H9 (cell line): ENCODE data around the gene MFSD12. TPM values are rescaled to one million over a fixed set of nuclear protein-coding genes. Genes with fewer than 3 reads are reported as not detected.

ENCODE experiments used
- DNase-seq: peaks from one replicate; pipeline ENCODE4 v3.0.0-alpha.2; 2017
- H2AFZ ChIP-seq: one replicate; pipeline ENCODE4 v1.6.1; 2013; ENCODE audit warnings: mild to moderate bottlenecking, low read length, control low read depth, moderate library complexity
- H2AK5ac ChIP-seq: 2 replicates; pipeline ENCODE4 v1.6.1; 2013; ENCODE audit warnings: low read length, control low read depth, mixed read lengths; ENCODE audit not compliant: insufficient read length
- H2BK120ac ChIP-seq: one replicate; pipeline ENCODE4 v1.6.1; 2013; ENCODE audit warnings: low read depth, mild to moderate bottlenecking, low read length, control low read depth, inconsistent platforms; ENCODE audit not compliant: poor library complexity, severe bottlenecking
- H2BK12ac ChIP-seq: 2 replicates; pipeline ENCODE4 v1.6.1; 2013; ENCODE audit warnings: low read length, control low read depth, mixed read lengths, low read depth; ENCODE audit not compliant: insufficient read length
- H2BK15ac ChIP-seq: 2 replicates; pipeline ENCODE4 v1.6.1; 2013; ENCODE audit warnings: low read depth, low read length, control low read depth
- H2BK20ac ChIP-seq: one replicate; pipeline ENCODE4 v1.6.1; 2013; ENCODE audit warnings: low read depth, mild to moderate bottlenecking, low read length, control low read depth, inconsistent platforms; ENCODE audit not compliant: poor library complexity, severe bottlenecking
- H2BK5ac ChIP-seq: 2 replicates; pipeline ENCODE4 v1.6.1; 2013; ENCODE audit warnings: low read length, control low read depth, mixed read lengths; ENCODE audit not compliant: insufficient read length
- H3K14ac ChIP-seq: 2 replicates; pipeline ENCODE4 v1.6.1; 2013; ENCODE audit warnings: low read length, control low read depth; ENCODE audit not compliant: insufficient read depth
- H3K18ac ChIP-seq: 2 replicates; pipeline ENCODE4 v1.6.1; 2013; ENCODE audit warnings: low read depth, mild to moderate bottlenecking, mixed read lengths, low read length, control low read depth; ENCODE audit not compliant: insufficient read length
- H3K23ac ChIP-seq: 2 replicates; pipeline ENCODE4 v1.6.1; 2013; ENCODE audit warnings: low read length, control low read depth, mixed read lengths, low read depth; ENCODE audit not compliant: insufficient read length
- H3K23me2 ChIP-seq: 2 replicates; pipeline ENCODE4 v1.6.1; 2013; ENCODE audit warnings: low read depth, mild to moderate bottlenecking, mixed read lengths, low read length, control low read depth; ENCODE audit not compliant: insufficient read length, poor library complexity, severe bottlenecking
- H3K27ac ChIP-seq: 2 replicates; pipeline ENCODE4 v1.5.1; 2013; ENCODE audit warnings: low read length, control low read depth, mixed read lengths, low read depth; ENCODE audit not compliant: insufficient read length
- H3K27me3 ChIP-seq: 2 replicates; pipeline ENCODE4 v1.6.1; 2013; ENCODE audit warnings: low read length, control low read depth, inconsistent platforms; ENCODE audit not compliant: insufficient read depth
- H3K4ac ChIP-seq: 2 replicates; pipeline ENCODE4 v1.6.1; 2013; ENCODE audit warnings: low read depth, mild to moderate bottlenecking, control low read depth, inconsistent platforms, low read length, moderate library complexity
- H3K4me1 ChIP-seq: 2 replicates; pipeline ENCODE4 v1.6.1; 2013; ENCODE audit warnings: low read length, control low read depth, inconsistent platforms; ENCODE audit not compliant: insufficient read depth
- H3K4me2 ChIP-seq: 2 replicates; pipeline ENCODE4 v1.6.1; 2013; ENCODE audit warnings: low read length, control low read depth, mixed read lengths; ENCODE audit not compliant: insufficient read length, insufficient read depth
- H3K56ac ChIP-seq: 2 replicates; pipeline ENCODE4 v1.6.1; 2013; ENCODE audit warnings: low read depth, mild to moderate bottlenecking, mixed read lengths, low read length, control low read depth; ENCODE audit not compliant: insufficient read length
- H3K79me1 ChIP-seq: 2 replicates; pipeline ENCODE4 v1.6.1; 2013; ENCODE audit warnings: low read depth, mild to moderate bottlenecking, moderate library complexity, low read length, control low read depth, inconsistent platforms; ENCODE audit not compliant: insufficient read depth, poor library complexity, severe bottlenecking
- H3K79me2 ChIP-seq: 2 replicates; pipeline ENCODE4 v1.6.1; 2013; ENCODE audit warnings: low read length, control low read depth, inconsistent platforms; ENCODE audit not compliant: insufficient read depth
- H3K9ac ChIP-seq: 2 replicates; pipeline ENCODE4 v1.6.1; 2013; ENCODE audit warnings: low read length, control low read depth, mixed read lengths; ENCODE audit not compliant: insufficient read length; ENCODE audit errors: extremely low read depth
- H3K9me3 ChIP-seq: one replicate; pipeline ENCODE4 v1.6.1; 2013; ENCODE audit warnings: low read depth, low read length, inconsistent platforms; ENCODE audit not compliant: control insufficient read depth
- H3T11ph ChIP-seq: one replicate; pipeline ENCODE4 v1.6.1; 2013; ENCODE audit warnings: mild to moderate bottlenecking, low read length, control low read depth, inconsistent platforms
- H4K20me1 ChIP-seq: one replicate; pipeline ENCODE4 v1.6.1; 2013; ENCODE audit not compliant: control insufficient read depth, insufficient read length, insufficient read depth
- H4K5ac ChIP-seq: 2 replicates; pipeline ENCODE4 v1.6.1; 2013; ENCODE audit warnings: low read depth, mild to moderate bottlenecking, mixed read lengths, low read length, control low read depth; ENCODE audit not compliant: insufficient read length
- H4K8ac ChIP-seq: replicated peaks from 2 replicates; pipeline ENCODE4 v1.6.1; 2013; ENCODE audit warnings: low read length, control low read depth, mixed read lengths, low read depth; ENCODE audit not compliant: insufficient read length
- H4K91ac ChIP-seq: 2 replicates; pipeline ENCODE4 v1.6.1; 2013; ENCODE audit warnings: low read depth, mild to moderate bottlenecking, moderate library complexity, mixed read lengths, low read length, control low read depth; ENCODE audit not compliant: insufficient read length
- H3K27ac Mint-ChIP-seq, 3 experiments: 2 replicates in 2 of 3; 3 replicates in 1 of 3; pipeline ENCODE4 v1.8.0; 2020 to 2021; ENCODE audit warnings: mixed read lengths in 3 of 3, mild to moderate bottlenecking in 1 of 3, moderate library complexity in 1 of 3
- H3K27me3 Mint-ChIP-seq: 2 replicates; pipeline ENCODE4 v1.8.0; 2021; ENCODE audit warnings: low read depth, mild to moderate bottlenecking, moderate library complexity, mixed read lengths
- H3K36me3 Mint-ChIP-seq, 3 experiments: 2 replicates in 2 of 3; 3 replicates in 1 of 3; pipeline ENCODE4 v1.8.0; 2020 to 2021; ENCODE audit warnings: low read depth in 3 of 3, mixed read lengths in 3 of 3; ENCODE audit not compliant: insufficient read depth in 1 of 3
- H3K4me1 Mint-ChIP-seq, 2 experiments: 2 replicates each; pipeline ENCODE4 v1.8.0; 2020; ENCODE audit warnings: mixed read lengths in 2 of 2
- H3K4me3 Mint-ChIP-seq, 2 experiments: 2 replicates in 1 of 2; 3 replicates in 1 of 2; pipeline ENCODE4 v1.8.0; 2020 to 2021; ENCODE audit warnings: mild to moderate bottlenecking in 2 of 2, mixed read lengths in 2 of 2, moderate library complexity in 1 of 2
- H3K9me3 Mint-ChIP-seq, 2 experiments: 2 replicates in 1 of 2; 3 replicates in 1 of 2; pipeline ENCODE4 v1.8.0; 2020; ENCODE audit warnings: mild to moderate bottlenecking in 2 of 2, mixed read lengths in 2 of 2, moderate library complexity in 1 of 2
- WGBS: extraction: QIAGEN DNeasy Blood & Tissue Kit; methylation state at CpG from one replicate; pipeline ENCODE4 v1.1.7; 2013; ENCODE audit warnings: missing lambda C conversion rate, low lambda C conversion rate, mixed read lengths; ENCODE audit not compliant: insufficient read length; ENCODE audit errors: extremely low coverage; 5-methylcytosine and 5-hydroxymethylcytosine counted together
- total RNA-seq: library from RNA; stranded (reverse); gene quantifications from 2 replicates; pipeline ENCODE4 v1.2.1, GENCODE V29; 2021
- TF ChIP-seq, protein P1 (sequence below): fragments of 200-600 bp; sonication (generic); conservative IDR thresholded peaks from 3 replicates; pipeline ENCODE4 v1.8.0; 2021; ENCODE audit warnings: antibody characterized with exemption, mild to moderate bottlenecking

Gene MFSD12
- total RNA-seq, 1 experiment from 2014 or later, result 58.8 TPM

DNA sequence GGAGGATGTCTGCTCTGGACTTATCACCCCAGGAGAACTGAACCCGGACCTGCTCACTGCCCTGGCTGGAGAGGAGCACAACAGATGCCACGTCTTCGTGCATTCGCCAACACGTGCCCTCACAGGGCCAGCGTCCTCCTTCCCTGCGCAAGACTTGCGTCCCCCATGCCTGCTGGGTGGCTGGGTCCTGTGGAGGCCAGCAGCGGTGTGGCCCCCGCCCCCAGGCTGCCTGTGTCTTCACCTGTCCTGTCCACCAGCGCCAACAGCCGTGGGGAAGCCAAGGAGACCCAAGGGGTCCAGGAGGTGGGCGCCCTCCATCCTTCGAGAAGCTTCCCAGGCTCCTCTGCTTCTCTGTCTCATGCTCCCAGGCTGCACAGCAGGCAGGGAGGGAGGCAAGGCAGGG lies 21.8 kb downstream of the MFSD12 start:
- Histone ChIP-seq H4K20me1 (no peaks in the 10 kb centered on the region), H3K56ac (no peak overlapping the region), H3K4ac (no peak overlapping the region), H3K23me2 (no peaks in the 10 kb centered on the region), H3K23ac (no peak overlapping the region), H3K9ac (no peak overlapping the region), H4K91ac (no peak overlapping the region), H3K79me1 (no peaks in the 10 kb centered on the region), H3K4me2 (no peak overlapping the region), H2BK5ac (no peak overlapping the region), H2AK5ac (no peak overlapping the region), H3K14ac (no peak overlapping the region), H3T11ph (no peak overlapping the region), H3K18ac (no peak overlapping the region), H3K27me3 (no peaks in the 10 kb centered on the region), H2BK120ac (no peak overlapping the region), H3K79me2 (no peaks in the 10 kb centered on the region), H4K8ac (no peak overlapping the region), H2AFZ (no peak overlapping the region), H3K4me1 (no peaks in the 10 kb centered on the region), H2BK20ac (no peak overlapping the region), H3K9me3 (no peaks in the 10 kb centered on the region), H3K27ac (no peak overlapping the region), H4K5ac (no peak overlapping the region), H2BK12ac (no peak overlapping the region), H2BK15ac (no peak overlapping the region)
- peaks cover 17 to 58% (median 56%) of the 10 kb centered on the region in 3 experiments; a peak in 6 of 7 replicates for H3K36me3 Mint-ChIP-seq
- no peaks in the 10 kb centered on the region; the same call in 1 of the 2 replicates for H3K27me3 Mint-ChIP-seq
- WGBS, result no CpG with 5 or more reads among the region's 14 CpGs
- no peaks in the 10 kb centered on the region for H3K9me3 Mint-ChIP-seq
- DNase-seq, result no peak
- no peak overlapping the region for H3K4me3 Mint-ChIP-seq
- no peak overlapping the region for H3K27ac Mint-ChIP-seq
- TF ChIP-seq, protein P1, sequence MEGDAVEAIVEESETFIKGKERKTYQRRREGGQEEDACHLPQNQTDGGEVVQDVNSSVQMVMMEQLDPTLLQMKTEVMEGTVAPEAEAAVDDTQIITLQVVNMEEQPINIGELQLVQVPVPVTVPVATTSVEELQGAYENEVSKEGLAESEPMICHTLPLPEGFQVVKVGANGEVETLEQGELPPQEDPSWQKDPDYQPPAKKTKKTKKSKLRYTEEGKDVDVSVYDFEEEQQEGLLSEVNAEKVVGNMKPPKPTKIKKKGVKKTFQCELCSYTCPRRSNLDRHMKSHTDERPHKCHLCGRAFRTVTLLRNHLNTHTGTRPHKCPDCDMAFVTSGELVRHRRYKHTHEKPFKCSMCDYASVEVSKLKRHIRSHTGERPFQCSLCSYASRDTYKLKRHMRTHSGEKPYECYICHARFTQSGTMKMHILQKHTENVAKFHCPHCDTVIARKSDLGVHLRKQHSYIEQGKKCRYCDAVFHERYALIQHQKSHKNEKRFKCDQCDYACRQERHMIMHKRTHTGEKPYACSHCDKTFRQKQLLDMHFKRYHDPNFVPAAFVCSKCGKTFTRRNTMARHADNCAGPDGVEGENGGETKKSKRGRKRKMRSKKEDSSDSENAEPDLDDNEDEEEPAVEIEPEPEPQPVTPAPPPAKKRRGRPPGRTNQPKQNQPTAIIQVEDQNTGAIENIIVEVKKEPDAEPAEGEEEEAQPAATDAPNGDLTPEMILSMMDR, result no peak
- peaks cover 6 to 14% of the 10 kb centered on the region in 2 experiments; a peak in 3 of 4 replicates for H3K4me1 Mint-ChIP-seq
